GM21367 (cell line): ENCODE results near the gene FOXC2.

ENCODE experiments used
- ATAC-seq: cut with Tn5 transposase; IDR thresholded peaks from one replicate; pipeline ENCODE4 v1.9.1; 2021; ENCODE audit not compliant: unreplicated experiment

Gene FOXC2

GRCh38 chr16:86572606-86573005 is 6.0 kb downstream of the FOXC2 start:
- no peak for ATAC-seq

- no peak for ATAC-seq
These were observed 6.6 kb downstream of the FOXC2 start for GRCh38 chr16:86573215-86573614.

GRCh38 chr16:86573646-86574508 is 7.2 kb downstream of the FOXC2 start:
- no peak for ATAC-seq

- ATAC-seq, result no peak
These were observed 8.0 kb downstream of the FOXC2 start for GRCh38 chr16:86574646-86575045.

- ATAC-seq, result no peak
These were observed 8.6 kb downstream of the FOXC2 start for GRCh38 chr16:86575095-86575685.

- ATAC-seq, result no peak
These were observed 9.3 kb downstream of the FOXC2 start for GRCh38 chr16:86575754-86576557.

GRCh38 chr16:86576591-86577313 is 10.1 kb downstream of the FOXC2 start:
- no peak for ATAC-seq

GRCh38 chr16:86577314-86577971 is 10.8 kb downstream of the FOXC2 start:
- ATAC-seq, result no peak

- no peak for ATAC-seq
These were observed 11.5 kb downstream of the FOXC2 start, which contains the start of gene FOXL1 for GRCh38 chr16:86578061-86578599. Gene FOXL1 (plus strand): TSS chr16:86578549. CDS start chr16:86578724, 175 bp downstream.

GRCh38 chr16:86578611-86579267 is 12.1 kb downstream of the FOXC2 start:
- no peak for ATAC-seq

GRCh38 chr16:86579268-86580062 is 12.8 kb downstream of the FOXC2 start:
- ATAC-seq, result no peak

GRCh38 chr16:86580063-86580790 is 13.6 kb downstream of the FOXC2 start:
- no peak for ATAC-seq

GRCh38 chr16:86580791-86581170 is 14.2 kb downstream of the FOXC2 start:
- no peak for ATAC-seq

GRCh38 chr16:86581458-86581857 is 14.8 kb downstream of the FOXC2 start:
- no peak for ATAC-seq

GRCh38 chr16:86584071-86584685 is 17.5 kb downstream of the FOXC2 start:
- ATAC-seq, result no peak

- no peak for ATAC-seq
These were observed 18.4 kb downstream of the FOXC2 start for GRCh38 chr16:86584726-86585721.
